CD4-positive, alpha-beta T cell (primary cell): ENCODE measurements around the gene SHOC2. TPM values are rescaled to one million over a fixed set of nuclear protein-coding genes. Genes with fewer than 3 reads are reported as not detected.

ENCODE experiments used
- ATAC-seq: fragments of 200-7000 bp; cut with Tn5 transposase; one replicate; pipeline ENCODE4 v1.10.0; 2022; ENCODE audit warnings: mild to moderate bottlenecking; ENCODE audit not compliant: poor library complexity
- CTCF ChIA-PET: fragments of 350-600 bp; sonication (Branson Sonifier 250); formaldehyde crosslinking; loops from one replicate; lab custom pipeline; 2021; ENCODE audit warnings: antibody characterized with exemption, inconsistent platforms; lab: Charles Lee
- POLR2A ChIA-PET: fragments of 350-600 bp; sonication (Branson Sonifier 250); formaldehyde crosslinking; loops from one replicate; lab custom pipeline; 2021; ENCODE audit warnings: antibody characterized with exemption, inconsistent platforms; lab: Charles Lee
- DNase-seq, 14 experiments: peaks; one replicate each; pipeline ENCODE4 v3.0.0-alpha.2; 2013 to 2020; ENCODE audit warnings: mixed read lengths in 2 of 14
- H3K27ac ChIP-seq, 2 donors: one replicate each; pipeline versions ENCODE4 v1.5.1 to v1.7.0; 2013; ENCODE audit warnings: low read length in 2 of 2, low read depth in 1 of 2, mild to moderate bottlenecking in 1 of 2
- H3K27me3 ChIP-seq, 2 experiments: 1 replicate in 1 of 2; 2 replicates in 1 of 2; pipeline versions ENCODE4 v1.6.1 to v1.7.0; 2013; ENCODE audit warnings: low read length in 2 of 2, control low read depth in 1 of 2, mild to moderate bottlenecking in 1 of 2, moderate library complexity in 1 of 2; ENCODE audit not compliant: insufficient read depth in 2 of 2, control insufficient read depth in 1 of 2
- H3K36me3 ChIP-seq: one replicate; pipeline ENCODE4 v1.6.1; 2013; ENCODE audit warnings: low read length, control low read depth; ENCODE audit not compliant: insufficient read depth
- H3K4me1 ChIP-seq: one replicate; pipeline ENCODE4 v1.6.1; 2013; ENCODE audit warnings: low read length, control low read depth; ENCODE audit not compliant: insufficient read depth
- H3K4me3 ChIP-seq: one replicate; pipeline ENCODE4 v1.5.1; 2013; ENCODE audit warnings: mild to moderate bottlenecking, low read length, moderate library complexity
- H3K9me3 ChIP-seq, 2 experiments: 1 replicate in 1 of 2; 2 replicates in 1 of 2; pipeline versions ENCODE4 v1.6.1 to v1.7.0; 2013; ENCODE audit warnings: low read length in 2 of 2, mild to moderate bottlenecking in 2 of 2, control low read depth in 1 of 2, moderate library complexity in 1 of 2; ENCODE audit not compliant: control insufficient read depth in 1 of 2, insufficient read depth in 1 of 2
- H3K27ac Mint-ChIP-seq: one replicate; pipeline ENCODE4 v1.8.0; 2020; ENCODE audit warnings: mixed read lengths
- H3K27me3 Mint-ChIP-seq: one replicate; pipeline ENCODE4 v1.8.0; 2021; ENCODE audit warnings: mixed read lengths
- H3K36me3 Mint-ChIP-seq: one replicate; pipeline ENCODE4 v1.8.0; 2021; ENCODE audit warnings: low read depth, mixed read lengths
- H3K4me1 Mint-ChIP-seq: one replicate; pipeline ENCODE4 v1.8.0; 2021; ENCODE audit warnings: low read depth, mixed read lengths
- H3K4me3 Mint-ChIP-seq: one replicate; pipeline ENCODE4 v1.8.0; 2020; ENCODE audit warnings: mild to moderate bottlenecking, mixed read lengths
- H3K9me3 Mint-ChIP-seq: one replicate; pipeline ENCODE4 v1.8.0; 2020; ENCODE audit warnings: mixed read lengths
- intact Hi-C, 2 experiments: fragments of 100-400 bp; cut with DNase I in 1 of 2; cut with micrococcal nuclease in 1 of 2; formaldehyde crosslinking; loops; one replicate each; pipeline versions ENCODE4 v1.15.1 to v1.9.0; 2023 to 2025; cut with DNase I, micrococcal nuclease
- total RNA-seq, 174 experiments: library from RNA in 2 of 174; stranded (reverse) in 2 of 174; gene quantifications; one replicate each; pipeline ENCODE4 v1.2.3 and lab custom pipeline; 2021 to 2026
- TF ChIP-seq, protein P1 (sequence below): fragments of 200-600 bp; IDR thresholded peaks from one replicate; pipeline ENCODE4 v1.8.0; 2022; ENCODE audit warnings: antibody characterized with exemption, mild to moderate bottlenecking

SHOC2 gene
- total RNA-seq, 2 experiments from 2014 or later = 65.9 to 66.9 TPM

DNA sequence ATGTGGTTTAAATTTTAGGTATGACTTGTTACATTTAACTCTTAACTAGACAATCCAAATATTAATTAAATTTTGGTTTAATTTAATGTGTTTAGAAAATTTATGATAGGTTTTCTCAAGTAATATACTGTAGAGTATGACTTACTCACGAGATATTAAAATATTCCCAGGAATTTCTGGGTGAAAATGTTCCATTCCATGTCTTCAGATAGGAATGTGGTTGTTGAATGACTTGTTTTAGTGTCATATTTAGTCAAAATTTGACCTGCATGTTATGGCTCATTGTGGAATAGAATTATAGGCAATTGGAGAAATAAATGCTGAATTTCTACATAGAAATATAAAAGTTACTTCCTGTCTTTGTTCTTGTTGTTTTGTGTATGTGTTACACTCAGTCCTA is 46.7 kb downstream of the SHOC2 start:
- TF ChIP-seq, protein P1, sequence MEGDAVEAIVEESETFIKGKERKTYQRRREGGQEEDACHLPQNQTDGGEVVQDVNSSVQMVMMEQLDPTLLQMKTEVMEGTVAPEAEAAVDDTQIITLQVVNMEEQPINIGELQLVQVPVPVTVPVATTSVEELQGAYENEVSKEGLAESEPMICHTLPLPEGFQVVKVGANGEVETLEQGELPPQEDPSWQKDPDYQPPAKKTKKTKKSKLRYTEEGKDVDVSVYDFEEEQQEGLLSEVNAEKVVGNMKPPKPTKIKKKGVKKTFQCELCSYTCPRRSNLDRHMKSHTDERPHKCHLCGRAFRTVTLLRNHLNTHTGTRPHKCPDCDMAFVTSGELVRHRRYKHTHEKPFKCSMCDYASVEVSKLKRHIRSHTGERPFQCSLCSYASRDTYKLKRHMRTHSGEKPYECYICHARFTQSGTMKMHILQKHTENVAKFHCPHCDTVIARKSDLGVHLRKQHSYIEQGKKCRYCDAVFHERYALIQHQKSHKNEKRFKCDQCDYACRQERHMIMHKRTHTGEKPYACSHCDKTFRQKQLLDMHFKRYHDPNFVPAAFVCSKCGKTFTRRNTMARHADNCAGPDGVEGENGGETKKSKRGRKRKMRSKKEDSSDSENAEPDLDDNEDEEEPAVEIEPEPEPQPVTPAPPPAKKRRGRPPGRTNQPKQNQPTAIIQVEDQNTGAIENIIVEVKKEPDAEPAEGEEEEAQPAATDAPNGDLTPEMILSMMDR = no peak
- ATAC-seq = no peak
- CTCF ChIA-PET = no interaction called here
- no peak overlapping the region for H3K27ac ChIP-seq
- H3K9me3 ChIP-seq = no peaks in the 10 kb centered on the region
- H3K4me1 ChIP-seq = no peaks in the 10 kb centered on the region
- H3K36me3 Mint-ChIP-seq = peaks cover 35% of the 10 kb centered on the region
- intact Hi-C loops = no loop called here
- no peaks in the 10 kb centered on the region for H3K36me3 ChIP-seq
- H3K27me3 ChIP-seq = no peaks in the 10 kb centered on the region
- H3K4me1 Mint-ChIP-seq = peaks cover 85% of the 10 kb centered on the region
- H3K4me3 Mint-ChIP-seq = no peak overlapping the region
- DNase-seq = no peak
- H3K9me3 Mint-ChIP-seq = no peaks in the 10 kb centered on the region
- POLR2A ChIA-PET = interaction anchor here (1.0 kb wide), 1 partner anchor 17 kb away, joined by 3 read pairs; no protein-coding TSS in a partner anchor
- no peak overlapping the region for H3K27ac Mint-ChIP-seq
- H3K4me3 ChIP-seq = no peak overlapping the region
- no peaks in the 10 kb centered on the region for H3K27me3 Mint-ChIP-seq

DNA sequence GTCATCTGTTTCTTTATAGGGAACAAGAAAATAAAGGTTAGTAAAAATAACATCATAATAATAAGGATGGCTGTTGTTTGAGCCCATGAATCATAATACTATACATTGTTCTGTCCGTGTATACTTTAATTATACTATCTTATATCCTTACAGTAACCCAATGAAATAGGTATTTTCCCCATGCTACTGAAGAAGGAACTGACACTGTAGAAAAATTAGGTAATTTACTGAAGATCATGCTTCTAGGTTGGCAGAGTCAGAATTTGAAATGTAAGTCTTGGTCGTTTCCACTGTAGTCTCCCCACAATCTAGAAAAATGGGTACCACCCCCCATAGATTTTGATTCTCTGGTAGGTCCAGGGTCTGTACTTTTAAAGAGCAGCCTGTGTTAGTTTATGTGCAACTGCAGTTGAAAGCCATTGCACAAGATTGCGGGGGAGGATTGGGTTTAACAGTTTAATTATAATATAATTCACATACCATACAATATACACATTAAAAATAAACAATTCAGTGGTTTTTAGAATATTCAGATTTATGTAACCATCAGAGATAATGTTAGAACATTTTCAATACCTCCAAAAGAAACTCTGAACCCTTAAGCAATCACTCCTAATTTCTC is 47.7 kb downstream of the SHOC2 start:
- Histone ChIP-seq H3K4me3 (no peak overlapping the region), H3K9me3 (no peaks in the 10 kb centered on the region), H3K4me1 (no peaks in the 10 kb centered on the region), H3K36me3 (no peaks in the 10 kb centered on the region), H3K27me3 (no peaks in the 10 kb centered on the region), H3K27ac (no peak overlapping the region)
- ATAC-seq (no peak), DNase-seq (no peak)
- ChIA-PET POLR2A (no interaction called here), CTCF (no interaction called here)
- no peaks in the 10 kb centered on the region for H3K9me3 Mint-ChIP-seq
- H3K4me1 Mint-ChIP-seq = peaks cover 86% of the 10 kb centered on the region
- H3K4me3 Mint-ChIP-seq = no peak overlapping the region
- intact Hi-C loops = no loop called here
- H3K27me3 Mint-ChIP-seq = no peaks in the 10 kb centered on the region
- TF ChIP-seq, protein P1 = no peak
- peaks cover 35% of the 10 kb centered on the region for H3K36me3 Mint-ChIP-seq
- no peak overlapping the region for H3K27ac Mint-ChIP-seq

DNA sequence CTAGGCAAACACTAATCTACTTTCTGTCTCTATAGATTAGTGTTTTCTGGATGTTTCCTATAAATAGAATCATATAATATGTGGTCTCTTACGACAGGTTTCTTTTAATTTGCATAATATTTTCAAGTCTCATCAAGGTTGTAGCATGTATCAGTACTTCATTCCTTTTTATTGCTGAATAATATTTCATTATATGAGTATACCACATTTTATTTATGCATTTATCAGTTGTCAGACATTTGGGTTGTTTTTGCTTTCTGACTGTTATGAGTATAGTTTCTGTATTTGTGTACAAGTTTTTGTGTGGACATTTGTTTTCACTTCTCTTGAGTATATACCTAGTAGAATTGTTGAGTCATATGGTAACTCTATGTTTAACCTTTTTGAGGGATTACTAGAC is 48.2 kb downstream of the SHOC2 start:
- ChIA-PET CTCF (no interaction called here), POLR2A (no interaction called here)
- Mint-ChIP-seq H3K4me3 (no peak overlapping the region), H3K9me3 (no peaks in the 10 kb centered on the region), H3K4me1 (peaks cover 86% of the 10 kb centered on the region), H3K27me3 (no peaks in the 10 kb centered on the region), H3K27ac (no peak overlapping the region), H3K36me3 (peaks cover 35% of the 10 kb centered on the region)
- no peaks in the 10 kb centered on the region for H3K9me3 ChIP-seq
- TF ChIP-seq, protein P1 = no peak
- no peak overlapping the region for H3K27ac ChIP-seq
- ATAC-seq (no peak), DNase-seq (no peak)
- no peaks in the 10 kb centered on the region for H3K27me3 ChIP-seq
- H3K4me1 ChIP-seq = no peaks in the 10 kb centered on the region
- H3K4me3 ChIP-seq = no peak overlapping the region
- H3K36me3 ChIP-seq = no peaks in the 10 kb centered on the region
- intact Hi-C loops = no loop called here
